Measurements from ENCODE around the gene CACNA1F.

GRCh38 chrX:49266523-49267445, 33.6 kb upstream of the CACNA1F start:
- TF ChIP-seq CTCF (conservative IDR thresholded peaks at IDR 0.05; ENCODE audit: low read depth, low read length) (no peak), EZH2 (IDR thresholded peaks at IDR 0.05; ENCODE audit: low read length, unreplicated experiment) (no peak)
